Measurements from ENCODE around the gene MAGI1.

DNA sequence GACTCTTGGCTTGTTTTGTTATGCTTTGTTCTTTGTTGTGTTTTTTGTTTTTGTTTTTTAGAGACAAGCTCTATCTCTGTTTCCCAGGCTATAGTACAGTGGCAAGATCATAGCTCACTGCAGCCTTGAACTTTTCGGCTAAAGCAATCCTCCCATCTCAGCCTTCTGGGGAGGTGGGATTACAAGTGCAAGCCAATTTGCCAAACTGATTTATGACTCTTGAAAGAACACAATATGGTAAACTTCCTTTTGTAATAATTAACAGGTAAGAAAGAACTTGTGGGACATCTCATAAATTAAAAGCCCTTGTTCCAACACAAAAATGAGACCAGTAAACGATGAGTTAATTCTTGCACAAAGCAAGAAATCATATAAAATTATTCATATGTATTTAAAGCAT lies 476.3 kb downstream of the MAGI1 start:
- TF ChIP-seq CTCF (IDR thresholded peaks at IDR 0.05) (no peak), EZH2 (IDR thresholded peaks at IDR 0.05; ENCODE audit: borderline replicate concordance, insufficient read depth, low read depth, low read length, poor library complexity, severe bottlenecking) (no peak)
